GM15510 (cell line): ENCODE data around the gene ASB2.

Experiments
- POLR2A ChIP-seq: IDR thresholded peaks from 3 replicates; pipeline ENCODE4 v1.6.1; 2011; ENCODE audit warnings: borderline replicate concordance; ENCODE audit not compliant: insufficient read length; ENCODE audit errors: extremely low read depth

The ASB2 gene

GRCh38 chr14:93954900-93955849, 21.2 kb downstream of the ASB2 start:
- TF ChIP-seq POLR2A, result no peak

DNA sequence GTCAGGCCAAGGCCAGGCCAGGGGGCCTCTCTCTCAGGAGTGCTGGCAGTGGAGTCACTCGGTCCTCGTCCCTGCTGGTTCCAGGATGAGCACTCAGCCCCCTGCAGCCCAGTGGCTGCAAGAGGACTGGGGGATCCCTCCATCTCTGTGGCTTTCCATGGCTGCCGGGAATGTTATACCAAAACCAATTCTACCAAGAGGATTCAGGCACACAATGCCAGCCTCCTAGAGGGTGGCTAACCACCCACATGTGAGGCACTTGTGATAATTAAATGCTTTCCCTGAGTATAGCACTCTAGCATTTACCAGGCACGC, 21.9 kb downstream of the ASB2 start:
- TF ChIP-seq POLR2A, result no peak

DNA sequence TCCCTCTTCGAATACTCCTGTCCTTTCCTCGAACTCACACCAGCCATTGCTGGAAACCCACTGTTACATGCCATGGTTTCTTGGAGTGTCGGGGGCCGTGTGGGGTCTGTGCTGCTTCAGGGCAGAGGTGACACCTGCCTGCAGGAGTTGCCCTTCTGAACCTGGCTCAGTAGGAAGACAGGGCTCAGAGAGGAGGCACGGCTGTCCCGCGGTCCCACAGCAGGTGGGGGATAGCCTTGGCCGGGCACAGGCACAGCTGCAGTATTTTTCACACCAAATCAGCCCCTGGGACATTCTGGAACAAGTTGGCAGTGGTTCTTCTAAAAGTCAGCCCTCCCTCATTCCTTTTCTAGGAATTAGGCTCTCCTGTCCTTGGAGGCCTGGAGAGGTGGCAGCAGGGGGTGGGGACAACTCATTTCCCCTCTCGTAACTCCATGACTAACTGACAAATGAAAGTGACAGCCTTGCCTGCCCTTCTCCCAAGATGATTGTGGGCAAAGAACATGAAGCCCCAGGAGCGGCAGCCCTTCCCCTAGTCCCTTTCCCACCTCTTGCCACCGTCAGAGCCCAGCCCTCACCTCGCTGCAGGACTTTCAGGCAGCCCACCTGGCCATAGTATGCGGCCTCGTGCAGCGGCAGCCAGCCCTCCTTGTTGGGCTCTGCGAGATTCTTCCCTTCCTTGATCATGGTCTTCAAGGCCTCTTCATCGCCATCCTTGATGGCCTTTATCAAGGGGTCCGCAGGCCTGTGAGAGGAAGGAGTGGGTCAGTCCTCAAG, 22.4 kb downstream of the ASB2 start:
- TF ChIP-seq POLR2A, result no peak

DNA sequence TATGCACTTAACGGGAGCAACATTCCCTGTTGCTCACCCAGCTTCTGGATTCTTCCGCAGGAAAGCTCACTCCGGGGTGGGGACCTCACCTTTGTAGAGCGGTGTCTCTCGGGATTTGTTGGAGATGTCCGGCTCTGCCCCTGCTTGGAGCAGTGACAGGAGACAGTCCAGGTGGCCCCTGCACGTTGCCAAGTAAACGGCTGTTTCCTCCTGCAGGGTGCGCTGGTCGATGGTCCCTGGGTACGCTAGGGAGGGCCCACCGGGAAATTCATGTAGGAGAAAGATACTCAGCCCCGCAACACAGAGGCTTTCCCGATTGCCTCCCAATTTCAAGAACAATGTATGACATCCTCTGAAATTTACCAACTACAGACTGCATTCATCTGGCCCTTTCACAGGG, 23.1 kb downstream of the ASB2 start:
- no peak for TF ChIP-seq POLR2A

DNA sequence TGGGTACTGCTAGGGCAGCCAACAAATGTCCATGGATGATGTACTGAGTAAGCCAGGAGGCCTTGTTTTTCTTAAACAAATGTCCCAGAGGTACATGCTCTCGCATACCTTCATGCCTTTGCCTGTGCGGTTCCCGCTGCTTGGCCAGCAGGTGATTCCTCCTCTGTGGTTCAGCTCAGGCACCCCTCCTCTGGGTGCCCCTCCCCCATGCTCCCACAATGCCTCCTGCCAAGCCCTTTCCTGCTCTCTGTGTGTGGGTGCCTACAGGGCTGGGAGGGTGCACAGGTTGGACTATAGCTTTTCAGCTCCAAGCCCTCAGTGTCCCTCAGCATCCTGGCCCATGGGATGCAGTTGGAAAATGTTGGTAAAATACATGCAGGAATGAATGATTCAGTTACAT, 23.5 kb downstream of the ASB2 start:
- TF ChIP-seq POLR2A, result no peak

DNA sequence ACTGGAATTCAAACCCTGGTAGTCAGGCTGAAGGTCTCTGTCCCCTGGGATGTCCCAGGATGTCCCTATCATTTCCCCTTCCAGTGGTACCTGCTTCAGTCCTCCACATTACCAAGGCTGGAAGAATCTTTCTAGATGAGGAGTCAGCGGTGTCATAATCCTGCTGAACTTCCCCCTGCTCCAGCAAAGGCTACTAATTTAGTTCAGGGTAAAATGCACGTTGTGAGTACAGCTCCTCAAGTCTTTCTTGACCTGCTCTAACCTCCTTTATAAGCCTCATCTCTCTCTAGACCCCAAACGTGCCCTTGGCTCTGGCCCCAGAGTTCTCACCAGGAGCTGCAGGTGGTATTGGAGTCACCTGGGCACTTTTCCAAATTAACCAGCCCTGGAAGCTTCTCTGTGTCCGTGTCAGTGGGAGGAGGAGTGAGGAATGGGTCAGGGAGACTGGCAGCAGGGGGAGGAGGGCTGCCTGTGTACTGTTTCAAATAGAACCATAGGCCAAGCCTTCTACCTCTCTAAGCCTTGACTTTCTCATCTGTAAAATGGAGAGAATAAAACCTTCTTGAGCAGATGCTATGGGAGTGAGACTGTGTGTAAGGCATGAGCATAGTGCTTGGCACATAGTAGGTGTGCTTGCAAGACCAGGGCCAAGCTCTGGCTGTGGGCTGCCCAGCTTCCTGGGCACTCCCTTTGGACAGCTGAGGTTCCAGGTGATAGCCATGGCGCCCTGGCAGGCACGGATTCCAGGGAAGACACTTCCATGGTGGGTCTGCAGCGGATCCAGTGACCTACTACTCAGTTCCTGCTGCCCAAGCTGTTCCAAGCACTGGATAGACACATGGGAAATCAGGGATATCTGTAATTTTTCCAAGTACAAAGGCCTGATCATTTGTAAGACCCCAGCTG, 24.5 kb downstream of the ASB2 start:
- TF ChIP-seq POLR2A, result no peak

DNA sequence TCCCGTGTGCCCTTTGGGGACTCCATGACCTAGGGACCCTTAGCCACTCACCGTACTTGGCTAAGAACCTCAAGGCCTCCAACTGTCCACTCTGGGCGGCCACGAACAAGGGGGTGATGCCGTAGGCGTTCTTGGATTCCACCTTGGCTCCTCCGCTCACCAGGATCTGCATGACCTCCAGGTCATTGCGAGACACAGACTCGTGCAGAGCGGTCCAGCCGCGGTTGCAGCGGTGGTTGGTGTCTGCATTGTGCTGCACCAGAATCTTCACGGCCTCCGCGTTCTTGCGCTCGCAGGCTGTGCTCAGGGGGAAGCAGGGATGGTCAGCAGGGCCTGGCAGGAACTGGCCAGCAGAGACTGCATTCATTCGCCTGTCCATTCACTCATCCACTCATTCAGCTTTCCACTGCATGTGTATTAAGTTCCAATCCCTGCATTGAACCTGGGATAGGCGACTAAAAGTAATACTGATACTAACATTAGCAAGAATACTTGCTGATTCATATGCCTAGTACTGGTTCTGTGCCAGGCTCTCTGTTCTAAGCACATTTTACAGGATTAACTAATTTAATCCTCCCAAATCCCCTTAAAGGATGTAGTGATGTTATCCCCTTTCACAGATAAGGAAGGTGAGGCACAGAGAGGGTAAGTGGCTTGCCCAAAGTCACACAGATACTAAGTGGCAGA, 25.3 kb downstream of the ASB2 start:
- no peak for TF ChIP-seq POLR2A

DNA sequence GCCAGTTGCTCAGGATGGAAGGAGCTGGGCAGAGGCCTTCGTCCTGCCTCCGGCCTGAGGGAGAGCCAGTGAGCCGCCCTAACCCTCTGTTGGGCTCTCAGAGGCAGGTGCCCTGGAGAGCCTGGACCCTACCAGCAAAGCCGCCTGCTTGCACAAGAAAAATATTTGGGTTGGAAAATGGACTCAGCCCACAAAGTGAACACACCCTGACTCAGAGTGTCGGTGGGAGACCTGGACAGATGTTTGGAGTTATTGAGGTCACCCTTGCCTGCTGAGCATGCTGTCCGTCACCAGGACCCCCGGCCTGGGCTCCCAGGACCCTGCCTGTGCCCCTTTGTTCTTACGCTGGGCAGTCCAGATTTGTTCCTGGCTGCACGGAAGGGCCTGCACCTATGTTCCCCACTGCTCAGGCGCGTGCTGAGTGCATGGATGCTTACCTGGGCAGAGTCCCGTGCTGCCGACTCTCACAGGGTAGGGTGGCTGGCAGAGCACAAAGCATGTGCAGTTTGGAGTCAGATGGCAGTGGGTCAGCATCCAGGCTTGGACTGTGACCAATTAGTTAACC, 26.8 kb downstream of the ASB2 start:
- TF ChIP-seq POLR2A, result no peak

- no peak for TF ChIP-seq POLR2A
Observed at GRCh38 chr14:93947282-93947681, 29.1 kb downstream of the ASB2 start.

DNA sequence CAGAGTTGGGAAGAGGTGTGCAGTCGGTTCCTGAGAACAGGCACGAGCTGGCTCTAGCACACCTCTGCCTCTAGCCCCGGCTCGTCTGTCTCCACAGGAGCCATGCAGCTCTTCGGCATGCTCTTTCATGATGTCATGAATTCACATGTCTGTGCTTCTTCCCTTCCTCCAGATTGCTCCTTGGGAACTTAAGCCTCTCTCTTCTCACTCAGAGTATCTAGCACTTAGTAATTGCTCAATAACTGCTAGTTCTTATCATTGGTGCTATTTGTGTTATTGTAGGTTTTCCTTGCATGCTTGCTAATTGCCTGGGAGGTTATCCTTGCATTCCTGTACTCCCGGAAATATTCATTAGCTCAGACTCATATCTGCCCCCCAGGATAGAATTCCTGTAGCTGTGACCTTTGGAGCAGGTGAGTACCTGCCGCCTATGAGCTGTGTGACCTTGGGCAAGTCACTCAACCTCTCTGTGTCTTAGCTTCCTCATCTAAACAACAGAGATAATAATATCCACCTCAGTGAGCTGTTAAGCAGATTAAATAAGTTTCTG, 29.8 kb downstream of the ASB2 start:
- no peak for TF ChIP-seq POLR2A

- no peak for TF ChIP-seq POLR2A
Observed at GRCh38 chr14:93946104-93946503, 30.3 kb downstream of the ASB2 start.

GRCh38 chr14:93945070-93945399, 31.3 kb downstream of the ASB2 start:
- TF ChIP-seq POLR2A, result no peak

DNA sequence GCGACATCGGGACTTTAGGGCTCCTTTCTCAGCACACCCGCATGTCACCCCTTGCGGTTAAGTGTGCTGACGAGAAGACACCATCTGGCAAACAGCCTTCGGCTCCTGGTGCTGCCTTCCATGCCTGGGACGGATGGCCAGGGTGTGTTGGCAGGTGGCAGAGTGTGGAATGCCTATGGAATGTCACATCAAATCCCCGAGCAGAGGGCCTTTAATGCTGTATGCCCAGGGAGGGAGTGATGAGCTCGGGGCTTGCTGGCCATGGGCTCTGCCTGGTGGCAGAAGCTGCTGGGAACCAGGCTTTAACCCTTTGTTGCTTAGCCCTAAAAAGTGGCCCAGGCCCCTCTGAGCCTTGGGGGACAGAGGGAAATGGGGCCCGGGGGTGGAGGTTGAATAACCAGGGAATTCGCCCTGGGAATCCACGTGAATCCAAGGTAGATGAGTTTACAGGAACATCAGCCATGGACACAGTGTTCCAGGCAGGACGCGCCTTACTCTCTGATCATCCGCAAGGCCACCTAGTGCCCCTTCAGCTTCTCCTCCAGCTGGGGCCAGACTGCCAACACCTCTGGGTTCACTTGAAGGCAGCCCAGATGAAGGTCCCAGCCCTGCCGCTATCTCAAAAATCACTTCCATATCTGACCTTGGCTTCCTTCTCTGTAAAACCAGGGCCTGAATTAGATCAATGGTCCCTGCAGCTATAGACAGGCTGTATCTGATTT, 31.9 kb downstream of the ASB2 start:
- no peak for TF ChIP-seq POLR2A

DNA sequence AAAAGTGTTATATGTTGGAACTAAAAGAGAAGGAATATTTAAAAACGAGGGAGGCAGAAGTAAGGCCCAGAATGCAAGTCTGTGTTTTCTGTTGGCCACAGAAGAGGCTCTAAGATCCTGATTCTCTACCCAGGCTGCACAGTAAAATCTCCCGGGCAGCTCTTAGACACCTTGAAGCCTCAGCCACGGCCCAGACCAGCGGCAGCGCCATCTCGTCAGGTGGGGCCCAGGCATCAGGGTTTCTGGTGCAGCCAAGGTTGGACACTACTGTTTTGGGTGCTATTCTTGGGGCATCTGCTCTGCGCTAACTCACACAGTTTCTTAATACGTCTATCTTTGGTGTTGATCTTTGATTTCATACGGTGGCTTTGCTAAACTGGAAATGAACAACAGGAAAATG, 32.4 kb downstream of the ASB2 start:
- TF ChIP-seq POLR2A, result no peak

- no peak for TF ChIP-seq POLR2A
Observed at GRCh38 chr14:93943052-93943451, 33.3 kb downstream of the ASB2 start.
